CD4-positive, alpha-beta T cell (primary cell): Measurements from ENCODE around the gene CHM. TPM values are rescaled to one million over a fixed set of nuclear protein-coding genes. Genes with fewer than 3 reads are reported as not detected.
"Not testable (repeated sequence)": the region's sequence is repeated elsewhere in the genome, so short reads cannot be mapped to it uniquely, and the experiment has no call there.

Source experiments
- ATAC-seq: fragments of 200-7000 bp; cut with Tn5 transposase; one replicate; pipeline ENCODE4 v1.10.0; 2022; ENCODE audit warnings: mild to moderate bottlenecking; ENCODE audit not compliant: poor library complexity
- CTCF ChIA-PET: fragments of 350-600 bp; sonication (Branson Sonifier 250); formaldehyde crosslinking; loops from one replicate; lab custom pipeline; 2021; ENCODE audit warnings: antibody characterized with exemption, inconsistent platforms; lab: Charles Lee
- POLR2A ChIA-PET: fragments of 350-600 bp; sonication (Branson Sonifier 250); formaldehyde crosslinking; loops from one replicate; lab custom pipeline; 2021; ENCODE audit warnings: antibody characterized with exemption, inconsistent platforms; lab: Charles Lee
- DNase-seq, 14 experiments: peaks; one replicate each; pipeline ENCODE4 v3.0.0-alpha.2; 2013 to 2020; ENCODE audit warnings: mixed read lengths in 2 of 14
- H3K27ac ChIP-seq, 2 donors: one replicate each; pipeline versions ENCODE4 v1.5.1 to v1.7.0; 2013; ENCODE audit warnings: low read length in 2 of 2, low read depth in 1 of 2, mild to moderate bottlenecking in 1 of 2
- H3K27me3 ChIP-seq, 2 experiments: 1 replicate in 1 of 2; 2 replicates in 1 of 2; pipeline versions ENCODE4 v1.6.1 to v1.7.0; 2013; ENCODE audit warnings: low read length in 2 of 2, control low read depth in 1 of 2, mild to moderate bottlenecking in 1 of 2, moderate library complexity in 1 of 2; ENCODE audit not compliant: insufficient read depth in 2 of 2, control insufficient read depth in 1 of 2
- H3K36me3 ChIP-seq: one replicate; pipeline ENCODE4 v1.6.1; 2013; ENCODE audit warnings: low read length, control low read depth; ENCODE audit not compliant: insufficient read depth
- H3K4me1 ChIP-seq: one replicate; pipeline ENCODE4 v1.6.1; 2013; ENCODE audit warnings: low read length, control low read depth; ENCODE audit not compliant: insufficient read depth
- H3K4me3 ChIP-seq: one replicate; pipeline ENCODE4 v1.5.1; 2013; ENCODE audit warnings: mild to moderate bottlenecking, low read length, moderate library complexity
- H3K9me3 ChIP-seq, 2 experiments: 1 replicate in 1 of 2; 2 replicates in 1 of 2; pipeline versions ENCODE4 v1.6.1 to v1.7.0; 2013; ENCODE audit warnings: low read length in 2 of 2, mild to moderate bottlenecking in 2 of 2, control low read depth in 1 of 2, moderate library complexity in 1 of 2; ENCODE audit not compliant: control insufficient read depth in 1 of 2, insufficient read depth in 1 of 2
- H3K27ac Mint-ChIP-seq: one replicate; pipeline ENCODE4 v1.8.0; 2020; ENCODE audit warnings: mixed read lengths
- H3K27me3 Mint-ChIP-seq: one replicate; pipeline ENCODE4 v1.8.0; 2021; ENCODE audit warnings: mixed read lengths
- H3K36me3 Mint-ChIP-seq: one replicate; pipeline ENCODE4 v1.8.0; 2021; ENCODE audit warnings: low read depth, mixed read lengths
- H3K4me1 Mint-ChIP-seq: one replicate; pipeline ENCODE4 v1.8.0; 2021; ENCODE audit warnings: low read depth, mixed read lengths
- H3K4me3 Mint-ChIP-seq: one replicate; pipeline ENCODE4 v1.8.0; 2020; ENCODE audit warnings: mild to moderate bottlenecking, mixed read lengths
- H3K9me3 Mint-ChIP-seq: one replicate; pipeline ENCODE4 v1.8.0; 2020; ENCODE audit warnings: mixed read lengths
- intact Hi-C, 2 experiments: fragments of 100-400 bp; cut with DNase I in 1 of 2; cut with micrococcal nuclease in 1 of 2; formaldehyde crosslinking; loops; one replicate each; pipeline versions ENCODE4 v1.15.1 to v1.9.0; 2023 to 2025; cut with DNase I, micrococcal nuclease
- total RNA-seq, 174 experiments: library from RNA in 2 of 174; stranded (reverse) in 2 of 174; gene quantifications; one replicate each; pipeline ENCODE4 v1.2.3 and lab custom pipeline; 2021 to 2026
- TF ChIP-seq, protein P1 (sequence below): fragments of 200-600 bp; IDR thresholded peaks from one replicate; pipeline ENCODE4 v1.8.0; 2022; ENCODE audit warnings: antibody characterized with exemption, mild to moderate bottlenecking

Gene CHM
- total RNA-seq, 2 experiments from 2014 or later: 5.1 to 6.3 TPM

DNA sequence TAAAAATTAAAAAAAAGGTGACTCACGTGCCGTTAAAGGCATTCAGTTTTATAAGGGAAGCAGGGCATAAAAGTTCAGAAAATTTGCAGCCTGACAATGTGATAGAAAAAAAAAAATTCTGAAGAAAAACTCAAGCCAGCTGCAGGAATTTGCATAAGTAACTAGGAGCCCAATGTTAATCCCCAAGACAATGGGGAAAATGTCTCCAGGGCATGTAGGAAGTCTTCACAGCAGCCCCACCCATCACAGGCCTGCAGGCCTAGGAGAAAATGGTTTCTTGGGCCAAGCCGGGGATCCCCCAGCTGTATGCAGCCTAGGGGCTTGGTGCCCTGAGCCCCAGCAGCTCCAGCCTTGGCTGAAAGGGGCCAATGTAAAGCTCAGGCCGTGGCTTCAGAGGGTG lies 31.2 kb downstream of the CHM start:
- H3K9me3 Mint-ChIP-seq: no peaks in the 10 kb centered on the region
- CTCF ChIA-PET: no interaction called here
- H3K36me3 Mint-ChIP-seq: peaks cover 59% of the 10 kb centered on the region

DNA sequence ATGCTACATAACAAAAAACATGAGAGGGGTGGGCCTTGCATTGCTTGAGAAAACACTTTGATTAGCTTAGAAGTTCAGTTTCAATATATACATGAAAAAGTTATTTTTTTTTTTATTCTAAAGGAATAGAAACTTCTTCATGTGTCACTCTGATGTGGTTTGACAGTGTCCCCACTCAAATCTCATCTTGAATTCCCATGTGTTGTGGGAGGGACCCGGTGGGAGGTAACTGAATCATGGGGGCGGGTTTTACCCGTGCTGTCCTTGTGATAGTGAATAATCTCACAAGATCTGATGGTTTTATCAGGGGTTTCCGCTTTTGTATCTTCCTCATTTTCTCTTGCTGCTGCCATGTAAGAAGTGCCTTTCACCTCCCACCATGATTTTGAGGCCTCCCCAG lies 32.4 kb downstream of the CHM start:
- DNase-seq: peak in 3 of 14 experiments; percentile 3 to 7 (median 4)
- H3K27me3 Mint-ChIP-seq, H3K27me3 ChIP-seq, H3K36me3 ChIP-seq, ATAC-seq, H3K9me3 ChIP-seq, H3K9me3 Mint-ChIP-seq, H3K4me3 Mint-ChIP-seq, H3K27ac ChIP-seq, H3K4me1 ChIP-seq, H3K4me3 ChIP-seq, intact Hi-C loops, POLR2A ChIA-PET, CTCF ChIA-PET: not testable (repeated sequence)
- Mint-ChIP-seq H3K36me3 (peaks cover 61% of the 10 kb centered on the region), H3K27ac (peak overlapping the region; percentile 45), H3K4me1 (peaks cover 28% of the 10 kb centered on the region)

More for the DNA sequence above, 31.2 kb downstream of the CHM start:
- ATAC-seq: no peak
- Histone ChIP-seq H3K4me3 (no peak overlapping the region), H3K27ac (no peak overlapping the region), H3K4me1 (peaks cover 3% of the 10 kb centered on the region), H3K27me3 (no peaks in the 10 kb centered on the region), H3K9me3 (no peaks in the 10 kb centered on the region), H3K36me3 (no peaks in the 10 kb centered on the region)
- Mint-ChIP-seq H3K4me3 (no peak overlapping the region), H3K27me3 (no peaks in the 10 kb centered on the region), H3K4me1 (peaks cover 30% of the 10 kb centered on the region), H3K27ac (no peak overlapping the region)
- TF ChIP-seq, protein P1, sequence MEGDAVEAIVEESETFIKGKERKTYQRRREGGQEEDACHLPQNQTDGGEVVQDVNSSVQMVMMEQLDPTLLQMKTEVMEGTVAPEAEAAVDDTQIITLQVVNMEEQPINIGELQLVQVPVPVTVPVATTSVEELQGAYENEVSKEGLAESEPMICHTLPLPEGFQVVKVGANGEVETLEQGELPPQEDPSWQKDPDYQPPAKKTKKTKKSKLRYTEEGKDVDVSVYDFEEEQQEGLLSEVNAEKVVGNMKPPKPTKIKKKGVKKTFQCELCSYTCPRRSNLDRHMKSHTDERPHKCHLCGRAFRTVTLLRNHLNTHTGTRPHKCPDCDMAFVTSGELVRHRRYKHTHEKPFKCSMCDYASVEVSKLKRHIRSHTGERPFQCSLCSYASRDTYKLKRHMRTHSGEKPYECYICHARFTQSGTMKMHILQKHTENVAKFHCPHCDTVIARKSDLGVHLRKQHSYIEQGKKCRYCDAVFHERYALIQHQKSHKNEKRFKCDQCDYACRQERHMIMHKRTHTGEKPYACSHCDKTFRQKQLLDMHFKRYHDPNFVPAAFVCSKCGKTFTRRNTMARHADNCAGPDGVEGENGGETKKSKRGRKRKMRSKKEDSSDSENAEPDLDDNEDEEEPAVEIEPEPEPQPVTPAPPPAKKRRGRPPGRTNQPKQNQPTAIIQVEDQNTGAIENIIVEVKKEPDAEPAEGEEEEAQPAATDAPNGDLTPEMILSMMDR: no peak
- POLR2A ChIA-PET: no interaction called here
- no peak for DNase-seq
- intact Hi-C loops: no loop called here

DNA sequence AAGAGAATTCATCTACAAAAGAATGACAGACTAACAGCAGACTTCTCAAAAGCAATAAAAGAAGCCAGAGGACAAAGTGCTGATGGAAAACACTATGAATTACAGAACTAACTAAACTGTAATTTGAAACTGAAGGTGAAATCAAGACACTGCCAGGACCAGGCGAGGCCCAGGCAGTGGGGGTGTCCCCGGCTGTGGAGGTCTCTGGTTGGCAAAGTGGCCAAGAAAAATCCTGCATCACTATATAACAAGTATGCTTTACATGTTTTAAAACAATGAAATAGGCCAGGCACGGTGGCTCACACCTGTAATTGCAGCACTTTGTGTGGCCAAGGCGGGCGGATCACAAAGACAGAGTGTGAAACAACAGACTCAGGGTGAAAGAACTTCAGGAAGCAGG lies 32.9 kb downstream of the CHM start:
- no peaks in the 10 kb centered on the region for H3K9me3 ChIP-seq
- no peak overlapping the region for H3K4me3 ChIP-seq
- peak overlapping the region; percentile 45 for H3K27ac Mint-ChIP-seq
- H3K4me1 ChIP-seq: peaks cover 3% of the 10 kb centered on the region
- H3K27me3 ChIP-seq: no peaks in the 10 kb centered on the region
- H3K4me1 Mint-ChIP-seq: peaks cover 22% of the 10 kb centered on the region
- H3K9me3 Mint-ChIP-seq: no peaks in the 10 kb centered on the region
- intact Hi-C loops: no loop called here
- ATAC-seq (no peak), DNase-seq (peak in 1 of 14 experiments; percentile 23)
- H3K27ac ChIP-seq: no peak overlapping the region
- TF ChIP-seq, protein P1: no peak
- H3K4me3 Mint-ChIP-seq: no peak overlapping the region
- POLR2A ChIA-PET: no interaction called here
- H3K36me3 ChIP-seq: no peaks in the 10 kb centered on the region
- H3K36me3 Mint-ChIP-seq: peaks cover 60% of the 10 kb centered on the region
- CTCF ChIA-PET: no interaction called here
- no peaks in the 10 kb centered on the region for H3K27me3 Mint-ChIP-seq

DNA sequence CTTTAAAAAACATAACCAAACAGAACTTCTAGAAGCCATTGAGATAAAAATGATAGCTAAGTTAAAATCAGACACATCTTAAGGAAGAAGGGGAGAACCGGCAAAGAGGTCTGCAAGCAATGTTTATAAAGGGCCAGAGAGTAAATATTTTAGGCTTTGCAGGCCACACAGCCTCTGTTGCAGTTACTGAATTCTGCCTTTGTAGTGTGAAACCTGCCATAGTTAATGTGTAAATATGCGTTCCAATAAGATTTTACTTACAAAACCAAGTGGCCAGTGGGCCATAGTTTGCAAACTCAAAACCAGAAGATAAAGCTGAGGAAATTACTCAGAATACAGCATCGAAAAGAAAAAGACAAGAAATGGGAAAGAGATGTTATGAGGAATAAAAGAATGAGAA lies 33.6 kb downstream of the CHM start:
- Histone ChIP-seq H3K4me1 (peaks cover 3% of the 10 kb centered on the region), H3K27ac (no peak overlapping the region), H3K4me3 (no peak overlapping the region), H3K27me3 (no peaks in the 10 kb centered on the region), H3K36me3 (no peaks in the 10 kb centered on the region), H3K9me3 (no peaks in the 10 kb centered on the region)
- TF ChIP-seq, protein P1: no peak
- peaks cover 60% of the 10 kb centered on the region for H3K36me3 Mint-ChIP-seq
- peaks cover 18% of the 10 kb centered on the region for H3K4me1 Mint-ChIP-seq
- peak overlapping the region; percentile 45 for H3K27ac Mint-ChIP-seq
- no peak overlapping the region for H3K4me3 Mint-ChIP-seq
- intact Hi-C loops: no loop called here
- ATAC-seq (no peak), DNase-seq (no peak)
- ChIA-PET POLR2A (no interaction called here), CTCF (interaction anchor here (0.6 kb wide), 1 partner anchor 27 kb away, joined by 3 read pairs; no protein-coding TSS in a partner anchor)
- H3K27me3 Mint-ChIP-seq: no peaks in the 10 kb centered on the region
- H3K9me3 Mint-ChIP-seq: no peaks in the 10 kb centered on the region
